ENCODE measurements around the gene LMOD3.

DNA sequence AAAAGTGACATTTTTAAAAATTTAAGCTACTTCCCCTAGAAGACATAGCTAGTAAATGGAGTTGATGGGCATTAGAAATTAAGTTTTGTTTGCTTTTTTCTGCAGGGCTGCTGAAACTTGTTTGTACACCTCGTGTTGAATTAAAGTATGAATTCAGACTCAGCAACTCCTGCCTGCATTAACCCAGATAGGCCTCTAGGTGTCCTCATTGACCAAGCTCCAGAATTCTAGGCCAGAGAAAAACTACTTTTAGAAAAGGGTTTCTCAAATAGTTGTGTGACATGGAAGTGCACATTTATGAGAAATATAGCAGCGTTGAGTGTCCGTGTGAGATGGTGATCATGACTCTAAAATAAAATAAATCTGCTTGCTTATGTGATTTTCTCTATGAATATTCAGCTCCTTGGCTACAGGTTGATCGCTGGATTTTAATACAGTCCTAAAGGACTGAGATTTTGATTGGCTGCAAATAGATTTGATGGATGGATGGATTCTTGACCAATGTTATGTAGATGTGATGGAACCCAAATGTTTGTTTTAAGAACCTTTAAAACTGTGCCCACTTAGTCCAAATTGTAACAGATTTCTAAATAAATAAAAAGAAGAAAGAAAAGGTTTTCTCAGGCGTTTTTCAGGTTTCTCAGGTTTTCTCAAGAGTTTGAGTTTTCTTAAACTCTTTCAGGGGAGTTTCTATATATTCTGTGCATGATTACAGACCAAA is 39.4 kb upstream of the LMOD3 start:
- TF ChIP-seq POLR2AphosphoS5 (IDR thresholded peaks at IDR 0.05; ENCODE audit: low read depth, low read length) (no peak), POLR2A (IDR thresholded peaks at IDR 0.05; ENCODE audit: low read depth, low read length) (no peak), SPI1 (IDR thresholded peaks at IDR 0.05; ENCODE audit: low read depth, low read length) (no peak), TAF1 (IDR thresholded peaks at IDR 0.05; ENCODE audit: low read depth, low read length) (no peak)

Data from GM12891 (cell line).